Measurements from ENCODE around the gene BCOR.

GRCh38 chrX:40011322-40012038, 86.3 kb downstream of the BCOR start:
- no peak for TF ChIP-seq RAD21 (IDR thresholded peaks at IDR 0.05)
- TF ChIP-seq, protein P1, sequence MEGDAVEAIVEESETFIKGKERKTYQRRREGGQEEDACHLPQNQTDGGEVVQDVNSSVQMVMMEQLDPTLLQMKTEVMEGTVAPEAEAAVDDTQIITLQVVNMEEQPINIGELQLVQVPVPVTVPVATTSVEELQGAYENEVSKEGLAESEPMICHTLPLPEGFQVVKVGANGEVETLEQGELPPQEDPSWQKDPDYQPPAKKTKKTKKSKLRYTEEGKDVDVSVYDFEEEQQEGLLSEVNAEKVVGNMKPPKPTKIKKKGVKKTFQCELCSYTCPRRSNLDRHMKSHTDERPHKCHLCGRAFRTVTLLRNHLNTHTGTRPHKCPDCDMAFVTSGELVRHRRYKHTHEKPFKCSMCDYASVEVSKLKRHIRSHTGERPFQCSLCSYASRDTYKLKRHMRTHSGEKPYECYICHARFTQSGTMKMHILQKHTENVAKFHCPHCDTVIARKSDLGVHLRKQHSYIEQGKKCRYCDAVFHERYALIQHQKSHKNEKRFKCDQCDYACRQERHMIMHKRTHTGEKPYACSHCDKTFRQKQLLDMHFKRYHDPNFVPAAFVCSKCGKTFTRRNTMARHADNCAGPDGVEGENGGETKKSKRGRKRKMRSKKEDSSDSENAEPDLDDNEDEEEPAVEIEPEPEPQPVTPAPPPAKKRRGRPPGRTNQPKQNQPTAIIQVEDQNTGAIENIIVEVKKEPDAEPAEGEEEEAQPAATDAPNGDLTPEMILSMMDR (IDR thresholded peaks at IDR 0.05; ENCODE audit: low read depth, low read length, missing input control), result no peak
- TF ChIP-seq ATF3 (IDR thresholded peaks at IDR 0.05), result no peak
- TF ChIP-seq ZBTB33 (IDR thresholded peaks at IDR 0.05), result no peak
- TF ChIP-seq TAF1 (conservative IDR thresholded peaks at IDR 0.05), result no peak
- TF ChIP-seq EGR1 (IDR thresholded peaks at IDR 0.05; ENCODE audit: low read depth in 2 of 2), result no peak
- no peak for TF ChIP-seq REST (IDR thresholded peaks at IDR 0.05)
- TF ChIP-seq FOXA1 (IDR thresholded peaks at IDR 0.05), result no peak
- TF ChIP-seq HNF4A (conservative IDR thresholded peaks at IDR 0.05), result no peak
- TF ChIP-seq YY1 (IDR thresholded peaks at IDR 0.05), result no peak
- peak; percentile 39 for TF ChIP-seq NR2F2 (IDR thresholded peaks at IDR 0.05)
